ENCODE measurements around the gene PEX5.

DNA sequence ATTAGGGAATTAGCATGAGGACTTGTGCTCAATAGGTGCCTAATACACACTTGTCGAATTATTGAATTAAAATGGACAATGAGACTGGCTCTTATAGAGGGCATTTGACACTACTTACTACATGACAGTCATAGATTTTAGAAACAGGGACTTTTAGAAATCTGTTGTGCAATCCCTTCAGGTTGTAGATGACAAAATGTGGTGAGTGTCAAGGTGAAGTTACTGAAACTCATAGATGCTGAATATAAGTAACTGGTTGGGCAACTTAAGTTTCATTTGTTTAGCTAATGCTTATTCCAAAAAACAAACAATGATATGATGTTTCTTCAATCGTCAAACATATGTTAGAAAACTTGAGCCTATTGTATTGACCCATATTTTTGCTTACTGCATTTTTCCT is 12.9 kb upstream of the PEX5 start:
- TF ChIP-seq CTCF (conservative IDR thresholded peaks at IDR 0.05; ENCODE audit: low read depth, low read length) (no peak), EZH2 (IDR thresholded peaks at IDR 0.05; ENCODE audit: low read length, unreplicated experiment) (no peak), EZH2phosphoT487 (IDR thresholded peaks at IDR 0.05; ENCODE audit: borderline replicate concordance, low read length) (no peak)
